Kidney capillary endothelial cell (primary cell): Measurements from ENCODE around the gene FAM153A.
"Not testable (repeated sequence)": the region's sequence is repeated elsewhere in the genome, so short reads cannot be mapped to it uniquely, and the experiment has no call there.

Experiments
- DNase-seq: peaks from one replicate; pipeline ENCODE4 v3.0.0-alpha.2; 2018; ENCODE audit warnings: low spot score

Gene FAM153A

DNA sequence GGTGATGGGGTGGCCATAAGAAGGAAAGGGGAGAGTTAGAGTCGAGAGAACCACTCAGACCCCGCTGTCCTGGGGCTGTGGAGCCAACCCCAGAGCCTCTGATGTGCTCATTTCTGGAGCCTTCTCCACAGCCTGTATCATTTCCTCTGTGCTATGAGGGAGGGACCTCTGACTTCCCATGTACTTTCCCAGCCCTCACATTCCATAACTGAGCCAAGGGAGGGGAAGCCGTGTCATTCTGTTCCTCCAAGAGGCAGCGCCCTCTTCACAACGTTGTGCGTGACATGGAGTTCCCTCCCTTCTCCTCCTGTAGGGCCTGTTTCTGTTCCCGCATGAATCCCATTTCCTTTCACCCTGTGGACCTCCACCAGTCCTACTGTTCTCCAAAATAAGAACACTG, 57.8 kb downstream of the FAM153A start:
- DNase-seq = not testable (repeated sequence)

DNA sequence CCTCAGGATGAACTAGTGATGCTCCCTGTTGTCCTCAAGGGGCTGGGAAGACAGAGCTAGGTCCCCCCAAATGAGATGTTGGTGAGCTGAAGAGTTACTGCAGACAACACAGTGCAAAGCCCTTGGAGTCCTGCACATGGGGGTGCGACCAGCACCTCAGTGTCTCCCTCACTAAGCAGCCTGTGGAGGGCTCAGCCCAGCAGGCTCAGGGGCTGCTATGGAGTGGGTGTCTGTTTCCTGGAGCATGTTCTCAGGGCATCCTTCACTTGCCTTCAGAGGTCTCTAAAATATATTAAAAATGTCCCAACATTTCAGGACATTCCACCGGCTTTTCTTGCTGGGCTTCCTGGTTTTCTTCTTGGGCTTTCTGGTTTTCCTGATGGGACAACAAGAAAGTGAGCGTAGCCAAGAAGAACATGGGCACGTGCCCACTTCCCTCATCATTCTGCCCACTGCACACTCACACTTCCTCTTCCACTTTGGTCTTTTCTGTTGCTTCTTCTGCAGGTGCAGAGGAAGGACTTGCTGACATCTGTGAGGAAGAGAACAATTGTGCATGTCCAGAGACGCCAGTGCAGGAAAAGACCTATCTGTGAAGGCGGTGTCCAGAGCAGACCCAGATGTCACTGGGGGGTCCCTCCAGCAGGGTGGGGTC, 58.7 kb downstream of the FAM153A start:
- not testable (repeated sequence) for DNase-seq

- DNase-seq = not testable (repeated sequence)
Observed at GRCh38 chr5:177722829-177723228, 59.9 kb downstream of the FAM153A start.

DNA sequence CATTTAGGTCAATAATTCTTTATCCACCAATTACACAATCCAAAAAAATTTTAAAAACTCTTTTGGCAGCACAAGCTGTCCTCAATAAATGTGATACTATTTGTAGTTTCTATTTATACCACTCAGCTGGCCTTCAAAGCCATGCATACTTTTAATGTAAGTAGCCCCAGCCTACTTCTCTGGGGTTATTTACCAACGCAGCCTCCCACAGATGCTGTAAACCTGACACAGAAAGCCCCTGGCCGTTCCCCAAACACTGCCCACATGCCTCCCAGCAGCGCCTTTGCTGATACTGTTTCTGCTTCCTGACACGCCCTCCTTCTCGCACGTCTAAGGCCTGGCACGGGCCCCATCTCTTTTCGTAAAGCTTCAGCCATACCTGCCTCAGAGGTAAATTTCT, 62.7 kb downstream of the FAM153A start:
- DNase-seq = not testable (repeated sequence)

DNA sequence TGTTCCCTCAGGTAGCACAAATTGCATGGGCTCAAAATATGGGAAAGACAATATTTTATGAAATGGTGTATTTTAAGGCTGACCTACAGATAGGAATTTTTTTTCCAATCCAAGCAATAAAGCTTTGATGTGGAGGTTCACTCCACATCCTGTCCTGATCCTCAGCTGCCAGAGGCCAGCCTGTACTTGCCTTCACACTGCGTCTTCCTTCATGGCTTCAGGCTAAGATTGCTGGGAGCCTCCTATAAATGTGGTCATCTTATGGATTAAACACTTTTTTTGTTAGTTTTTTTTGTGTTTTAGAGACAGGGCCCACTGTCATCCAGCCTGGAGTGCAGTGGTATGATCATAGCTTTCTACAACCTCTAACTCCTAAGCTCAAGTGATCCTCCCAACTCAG, 67.3 kb downstream of the FAM153A start:
- DNase-seq = not testable (repeated sequence)

GRCh38 chr5:177696100-177696499, 86.6 kb downstream of the FAM153A start:
- DNase-seq = not testable (repeated sequence)

DNA sequence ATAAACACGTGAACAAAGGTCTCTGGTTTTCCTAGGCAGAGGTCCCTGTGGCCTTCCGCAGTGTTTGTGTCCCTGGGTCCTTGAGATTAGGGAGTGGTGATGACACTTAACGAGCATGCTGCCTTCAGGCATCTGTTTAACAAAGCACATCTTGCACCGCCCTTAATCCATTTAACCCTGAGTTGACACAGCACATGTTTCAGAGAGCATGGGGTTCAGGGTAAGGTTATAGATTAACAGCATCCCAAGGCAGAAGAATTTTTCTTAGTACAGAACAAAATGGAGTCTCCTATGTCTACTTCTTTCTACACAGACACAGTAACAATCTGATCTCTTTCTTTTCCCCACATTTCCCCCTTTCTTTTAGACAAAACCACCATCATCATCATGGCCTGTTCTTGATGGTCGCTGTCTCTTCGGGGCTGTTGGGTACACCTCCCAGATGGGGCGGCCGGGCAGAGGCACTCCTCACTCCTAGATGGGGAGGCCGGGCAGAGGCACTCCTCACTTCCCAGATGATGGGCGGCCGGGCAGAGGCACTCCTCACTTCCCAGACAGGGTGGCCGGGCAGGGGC, 87.3 kb downstream of the FAM153A start:
- DNase-seq = not testable (repeated sequence)

GRCh38 chr5:177694518-177694835, 88.2 kb downstream of the FAM153A start:
- DNase-seq = not testable (repeated sequence)

- not testable (repeated sequence) for DNase-seq
Observed at GRCh38 chr5:177693671-177694517, 88.8 kb downstream of the FAM153A start.

DNA sequence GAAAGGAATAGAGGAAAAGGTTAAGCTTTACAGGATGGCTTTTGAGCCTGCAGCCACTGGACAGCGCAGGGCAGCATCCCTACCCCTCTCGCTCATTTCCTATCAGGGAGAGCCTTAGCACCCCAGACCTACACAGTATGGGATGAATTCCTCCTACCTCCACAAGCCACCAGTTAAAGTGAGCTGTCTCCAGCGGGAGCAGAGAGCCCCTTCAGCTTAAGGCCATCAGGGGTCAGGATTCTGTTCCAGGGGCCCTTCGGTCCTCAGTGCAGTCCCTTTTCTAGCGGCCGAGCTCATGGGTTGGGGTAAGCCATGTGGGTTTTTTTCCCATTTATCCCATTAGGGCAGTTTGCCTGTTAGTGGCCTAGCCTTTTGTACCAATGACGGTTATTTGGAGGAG, 89.7 kb downstream of the FAM153A start:
- DNase-seq = not testable (repeated sequence)

- DNase-seq = not testable (repeated sequence)
Observed at GRCh38 chr5:177692507-177692906, 90.2 kb downstream of the FAM153A start.

DNA sequence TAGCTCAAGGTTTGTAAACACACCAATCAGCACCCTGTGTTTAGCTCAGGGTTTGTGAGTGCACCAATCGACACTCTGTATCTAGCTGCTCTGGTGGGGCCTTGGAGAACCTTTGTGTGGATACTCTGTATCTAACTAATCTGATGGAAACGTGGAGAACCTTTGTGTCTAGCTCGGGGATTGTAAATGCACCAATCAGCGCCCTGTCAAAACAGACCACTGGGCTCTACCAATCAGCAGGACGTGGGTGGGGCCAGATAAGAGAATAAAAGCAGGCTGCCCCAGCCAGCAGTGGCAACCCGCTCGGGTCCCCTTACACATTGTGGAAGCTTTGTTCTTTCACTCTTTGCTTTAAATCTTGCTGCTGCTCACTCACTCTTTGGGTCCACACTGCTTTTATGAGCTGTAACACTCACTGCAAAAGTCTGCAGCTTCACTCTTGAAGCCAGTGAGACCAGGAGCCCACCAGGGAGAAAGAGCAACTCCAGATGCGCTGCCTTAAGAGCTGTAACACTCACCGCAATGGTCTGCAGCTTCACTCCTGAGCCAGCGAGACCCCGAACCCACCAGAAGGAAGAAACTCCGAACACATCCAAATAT, 93.6 kb downstream of the FAM153A start:
- DNase-seq = not testable (repeated sequence)

GRCh38 chr5:177688091-177688490, 94.6 kb downstream of the FAM153A start:
- not testable (repeated sequence) for DNase-seq

DNA sequence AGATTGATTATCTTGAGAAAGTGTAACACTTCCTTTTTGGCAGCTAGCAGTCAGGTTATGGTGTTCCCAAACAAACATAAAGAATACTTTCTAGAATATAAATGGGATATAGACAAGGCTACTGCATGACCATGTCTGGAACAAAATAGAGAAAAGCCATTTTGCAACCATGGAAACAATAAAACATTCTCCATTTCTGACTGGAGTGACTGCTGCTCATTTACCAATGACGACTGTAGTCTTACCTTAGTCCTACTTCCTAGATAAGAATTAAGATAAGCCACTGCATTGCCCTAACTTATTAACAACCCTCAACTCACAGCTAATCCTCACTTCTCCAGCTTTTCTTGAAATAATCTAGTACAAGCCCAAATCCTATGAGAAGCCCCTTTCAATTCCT, 100.8 kb downstream of the FAM153A start:
- DNase-seq = not testable (repeated sequence)
